ENCODE measurements around the gene ABHD12. TPM values are rescaled to one million over a fixed set of nuclear protein-coding genes. Genes with fewer than 3 reads are reported as not detected.

ABHD12 gene
- total RNA-seq, 2 donors from 2014 or later: 48.2 to 52.7 TPM

GRCh38 chr20:25258476-25258805 is 132.2 kb downstream of the ABHD12 start:
- TF ChIP-seq CTCF (conservative IDR thresholded peaks at IDR 0.05): no peak
- H3K4me3 Mint-ChIP-seq: no peak overlapping the region
- 86 to 88% methylated on average over 7 to 8 of the region's 8 CpGs for WGBS, 2 experiments (ENCODE audit: insufficient coverage in 1 of 2, insufficient read length in 1 of 2)
- peaks cover 19% of the 10 kb centered on the region for H3K9me3 ChIP-seq (ENCODE audit: control insufficient read depth, low read length)
- H3K4me1 Mint-ChIP-seq: peaks cover 17% of the 10 kb centered on the region
- H3K9me3 Mint-ChIP-seq: peaks cover 14% of the 10 kb centered on the region
- H3K4me1 ChIP-seq (ENCODE audit: control insufficient read depth, insufficient read depth, low read length): peaks cover 2% of the 10 kb centered on the region
- no peak overlapping the region for H3K27ac ChIP-seq (ENCODE audit: low read depth, low read length)
- H3K9ac ChIP-seq (ENCODE audit: extremely low read depth, low read length, poor library complexity, severe bottlenecking): no peak overlapping the region
- no peaks in the 10 kb centered on the region for H3K27me3 ChIP-seq (ENCODE audit: control insufficient read depth, insufficient read depth, low read length, poor library complexity, severe bottlenecking)
- H3K27ac Mint-ChIP-seq: no peak overlapping the region
- H3K36me3 ChIP-seq (ENCODE audit: control insufficient read depth, insufficient read depth, low read length): peaks cover 48% of the 10 kb centered on the region
- H3K36me3 Mint-ChIP-seq (ENCODE audit: low read depth): peaks cover 46% of the 10 kb centered on the region
- no peak for DNase-seq
- H3K4me3 ChIP-seq (ENCODE audit: low read length): no peak overlapping the region
- H3K27me3 Mint-ChIP-seq (ENCODE audit: insufficient read depth): no peaks in the 10 kb centered on the region

GRCh38 chr20:25257756-25258475 is 132.7 kb downstream of the ABHD12 start:
- Histone ChIP-seq H3K36me3 (ENCODE audit: control insufficient read depth, insufficient read depth, low read length) (peaks cover 52% of the 10 kb centered on the region), H3K9me3 (ENCODE audit: control insufficient read depth, low read length) (peaks cover 19% of the 10 kb centered on the region), H3K27me3 (ENCODE audit: control insufficient read depth, insufficient read depth, low read length, poor library complexity, severe bottlenecking) (no peaks in the 10 kb centered on the region), H3K27ac (ENCODE audit: low read depth, low read length) (no peak overlapping the region), H3K4me3 (ENCODE audit: low read length) (no peak overlapping the region), H3K4me1 (ENCODE audit: control insufficient read depth, insufficient read depth, low read length) (peaks cover 2% of the 10 kb centered on the region), H3K9ac (ENCODE audit: extremely low read depth, low read length, poor library complexity, severe bottlenecking) (no peak overlapping the region)
- no peaks in the 10 kb centered on the region for H3K27me3 Mint-ChIP-seq (ENCODE audit: insufficient read depth)
- H3K4me3 Mint-ChIP-seq: no peak overlapping the region
- peaks cover 48% of the 10 kb centered on the region for H3K36me3 Mint-ChIP-seq (ENCODE audit: low read depth)
- peaks cover 19% of the 10 kb centered on the region for H3K4me1 Mint-ChIP-seq
- no peak overlapping the region for H3K27ac Mint-ChIP-seq
- DNase-seq: peak; percentile 52
- H3K9me3 Mint-ChIP-seq: peaks cover 14% of the 10 kb centered on the region
- no peak for TF ChIP-seq CTCF (conservative IDR thresholded peaks at IDR 0.05)
- WGBS, 2 experiments (ENCODE audit: insufficient coverage in 1 of 2, insufficient read length in 1 of 2): 92 to 97% methylated on average over 9 to 10 of the region's 10 CpGs

GRCh38 chr20:25257130-25257529 is 133.5 kb downstream of the ABHD12 start:
- DNase-seq: peak; percentile 30
- Mint-ChIP-seq H3K27me3 (ENCODE audit: insufficient read depth) (no peaks in the 10 kb centered on the region), H3K9me3 (peaks cover 14% of the 10 kb centered on the region), H3K4me3 (no peak overlapping the region), H3K4me1 (peaks cover 26% of the 10 kb centered on the region), H3K27ac (no peak overlapping the region), H3K36me3 (ENCODE audit: low read depth) (peaks cover 46% of the 10 kb centered on the region)
- Histone ChIP-seq H3K4me3 (ENCODE audit: low read length) (no peak overlapping the region), H3K9me3 (ENCODE audit: control insufficient read depth, low read length) (peaks cover 19% of the 10 kb centered on the region), H3K4me1 (ENCODE audit: control insufficient read depth, insufficient read depth, low read length) (peaks cover 2% of the 10 kb centered on the region), H3K27me3 (ENCODE audit: control insufficient read depth, insufficient read depth, low read length, poor library complexity, severe bottlenecking) (no peaks in the 10 kb centered on the region), H3K36me3 (ENCODE audit: control insufficient read depth, insufficient read depth, low read length) (peaks cover 53% of the 10 kb centered on the region), H3K27ac (ENCODE audit: low read depth, low read length) (no peak overlapping the region), H3K9ac (ENCODE audit: extremely low read depth, low read length, poor library complexity, severe bottlenecking) (no peak overlapping the region)
- WGBS, 2 experiments (ENCODE audit: insufficient coverage in 1 of 2, insufficient read length in 1 of 2): 91 to 94% methylated on average over 5 of the region's 5 CpGs
- TF ChIP-seq CTCF (conservative IDR thresholded peaks at IDR 0.05): no peak
